ENCODE measurements around the gene AHSG. TPM values are rescaled to one million over a fixed set of nuclear protein-coding genes. Genes with fewer than 3 reads are reported as not detected.

The AHSG gene
- total RNA-seq, 2 experiments from 2014 or later: not detected

DNA sequence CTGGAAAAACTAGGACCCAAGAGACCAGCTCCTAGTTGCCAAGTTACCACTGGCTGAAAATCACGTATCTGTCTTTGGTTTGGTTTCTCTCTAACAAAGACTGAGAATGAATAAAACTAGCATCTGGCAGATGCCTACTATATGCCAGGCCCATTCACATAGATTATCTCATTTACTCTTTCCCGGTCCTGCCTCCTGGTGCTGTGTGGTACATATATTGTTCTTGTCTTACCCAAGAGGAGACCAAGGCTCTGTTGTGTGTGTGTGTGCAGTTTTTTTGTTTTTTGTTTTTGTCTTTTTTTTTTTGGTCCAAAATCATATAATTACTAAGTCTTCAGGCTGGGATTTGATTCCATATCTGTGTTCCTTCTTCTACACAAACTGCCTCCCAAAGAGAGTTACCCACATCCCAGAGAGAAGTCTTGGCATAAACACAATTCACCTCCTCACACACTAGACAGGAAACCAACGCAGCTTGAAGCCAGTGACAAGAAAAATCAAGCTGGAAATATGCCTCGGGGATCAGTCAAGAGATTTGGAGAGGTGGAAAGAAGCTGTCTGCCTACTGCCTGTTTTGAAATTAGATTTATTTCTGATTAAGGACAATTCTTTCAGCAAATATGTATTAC lies 891 bp downstream of the AHSG start:
- Mint-ChIP-seq H3K9me3 (no peaks in the 10 kb centered on the region), H3K4me1 (ENCODE audit: low read depth) (peaks cover 19% of the 10 kb centered on the region), H3K4me3 (no peak overlapping the region), H3K27ac (no peak overlapping the region), H3K27me3 (peaks cover 19% of the 10 kb centered on the region), H3K36me3 (ENCODE audit: low read depth) (no peaks in the 10 kb centered on the region)
- ChIA-PET CTCF (interaction anchor here (1.1 to 4.7 kb wide), 5 partner anchors 17 to 670 kb away, joined by 4 to 49 read pairs (median 4); no protein-coding TSS in a partner anchor), POLR2A (interaction anchor here (0.7 to 3.0 kb wide), 6 partner anchors 43 to 610 kb away, joined by 3 to 25 read pairs (median 5); partner anchors contain the start of genes DNAJB11 and EIF4A2)
- Histone ChIP-seq H3K4me1 (ENCODE audit: insufficient read depth, low read length) (peaks cover 19% of the 10 kb centered on the region), H3K36me3 (ENCODE audit: insufficient read depth, low read length) (no peaks in the 10 kb centered on the region), H3K9me3 (ENCODE audit: control insufficient read depth in 1 of 2, insufficient read depth in 1 of 2, low read length in 2 of 2) (no peaks in the 10 kb centered on the region), H3K4me3 (ENCODE audit: low read length) (no peak overlapping the region), H3K27ac (ENCODE audit: low read depth in 1 of 2, low read length in 2 of 2) (no peak overlapping the region), H3K27me3 (ENCODE audit: control insufficient read depth in 1 of 2, insufficient read depth in 2 of 2, low read length in 2 of 2) (peaks cover 0 to 9% of the 10 kb centered on the region in 2 experiments)
- TF ChIP-seq, protein P1, sequence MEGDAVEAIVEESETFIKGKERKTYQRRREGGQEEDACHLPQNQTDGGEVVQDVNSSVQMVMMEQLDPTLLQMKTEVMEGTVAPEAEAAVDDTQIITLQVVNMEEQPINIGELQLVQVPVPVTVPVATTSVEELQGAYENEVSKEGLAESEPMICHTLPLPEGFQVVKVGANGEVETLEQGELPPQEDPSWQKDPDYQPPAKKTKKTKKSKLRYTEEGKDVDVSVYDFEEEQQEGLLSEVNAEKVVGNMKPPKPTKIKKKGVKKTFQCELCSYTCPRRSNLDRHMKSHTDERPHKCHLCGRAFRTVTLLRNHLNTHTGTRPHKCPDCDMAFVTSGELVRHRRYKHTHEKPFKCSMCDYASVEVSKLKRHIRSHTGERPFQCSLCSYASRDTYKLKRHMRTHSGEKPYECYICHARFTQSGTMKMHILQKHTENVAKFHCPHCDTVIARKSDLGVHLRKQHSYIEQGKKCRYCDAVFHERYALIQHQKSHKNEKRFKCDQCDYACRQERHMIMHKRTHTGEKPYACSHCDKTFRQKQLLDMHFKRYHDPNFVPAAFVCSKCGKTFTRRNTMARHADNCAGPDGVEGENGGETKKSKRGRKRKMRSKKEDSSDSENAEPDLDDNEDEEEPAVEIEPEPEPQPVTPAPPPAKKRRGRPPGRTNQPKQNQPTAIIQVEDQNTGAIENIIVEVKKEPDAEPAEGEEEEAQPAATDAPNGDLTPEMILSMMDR (IDR thresholded peaks at IDR 0.05): no peak
- intact Hi-C loops (cut with DNase I, micrococcal nuclease): loop anchor here (1.0 kb wide), 1 partner anchor 208 kb away; no protein-coding TSS in a partner anchor
- ATAC-seq (ENCODE audit: poor library complexity) (no peak), DNase-seq (no peak)

GRCh38 chr3:186614266-186614596 lies 1.4 kb downstream of the AHSG start:
- Histone ChIP-seq H3K27ac (ENCODE audit: low read depth in 1 of 2, low read length in 2 of 2) (no peak overlapping the region), H3K4me3 (ENCODE audit: low read length) (peak overlapping the region; percentile 34)

More at GRCh38 chr3:186614266-186614596, 1.4 kb downstream of the AHSG start:
- TF ChIP-seq, protein P1 (IDR thresholded peaks at IDR 0.05): no peak
- H3K9me3 Mint-ChIP-seq: no peaks in the 10 kb centered on the region
- DNase-seq (peak in 2 of 14 experiments; percentile 4 to 35), ATAC-seq (ENCODE audit: poor library complexity) (no peak)
- H3K4me3 Mint-ChIP-seq: peak overlapping the region; percentile 51
- H3K36me3 Mint-ChIP-seq (ENCODE audit: low read depth): no peaks in the 10 kb centered on the region
- CTCF ChIA-PET: interaction anchor here (0.6 to 4.7 kb wide), 16 partner anchors 9 to 682 kb away, joined by 3 to 49 read pairs (median 4); partner anchors contain the start of genes DNAJB11 and TBCCD1
- H3K4me1 Mint-ChIP-seq (ENCODE audit: low read depth): peaks cover 19% of the 10 kb centered on the region
- Histone ChIP-seq H3K36me3 (ENCODE audit: insufficient read depth, low read length) (no peaks in the 10 kb centered on the region), H3K27me3 (ENCODE audit: control insufficient read depth in 1 of 2, insufficient read depth in 2 of 2, low read length in 2 of 2) (peaks cover 0 to 9% of the 10 kb centered on the region in 2 experiments), H3K9me3 (ENCODE audit: control insufficient read depth in 1 of 2, insufficient read depth in 1 of 2, low read length in 2 of 2) (no peaks in the 10 kb centered on the region), H3K4me1 (ENCODE audit: insufficient read depth, low read length) (peaks cover 19% of the 10 kb centered on the region)
- no peak overlapping the region for H3K27ac Mint-ChIP-seq
- intact Hi-C loops (cut with DNase I, micrococcal nuclease): loop anchor here (1.0 kb wide), 1 partner anchor 207 kb away; no protein-coding TSS in a partner anchor
- peaks cover 19% of the 10 kb centered on the region for H3K27me3 Mint-ChIP-seq
- POLR2A ChIA-PET: interaction anchor here (0.7 to 3.0 kb wide), 6 partner anchors 44 to 610 kb away, joined by 3 to 25 read pairs (median 5); partner anchors contain the start of genes DNAJB11 and EIF4A2

Data from CD4-positive, alpha-beta T cell (primary cell).